Left cardiac atrium (tissue), 4 donors: ENCODE results near the gene RFTN1. TPM values are rescaled to one million over a fixed set of nuclear protein-coding genes. Genes with fewer than 3 reads are reported as not detected.

ENCODE experiments used
- ATAC-seq, 2 donors: fragments of 200-7000 bp; cut with Tn5 transposase; one replicate each; pipeline ENCODE4 v1.9.1; 2020; ENCODE audit warnings: mild to moderate bottlenecking in 2 of 2, moderate library complexity in 2 of 2
- DNase-seq: peaks from one replicate; pipeline ENCODE4 v3.0.0-alpha.2; 2020
- intact Hi-C, 2 donors: fragments of 100-400 bp; cut with DNase I; formaldehyde crosslinking; loops; one replicate each; pipeline versions ENCODE4 v1.14.1 to v1.15.1; 2022 to 2023
- total RNA-seq, 2 donors: library from RNA; stranded (reverse); fragmentation: NEBNext Ultra II Directional; extraction: Animal tissue kit (Norgen Biotek cat#: 25700); gene quantifications; one replicate each; pipeline ENCODE4 v1.2.1, GENCODE V29; 2021
- donor health status: DM: no; HTN: yes; CAD: no.
- donor health status: DM: no; HTN: yes; CAD: no; lungs with severe emphysema.
- donor health status: DM: yes; HTN: yes; CAD: no.
- donor health status: Dilated cardiomyopathy.

The RFTN1 gene
- total RNA-seq, 2 donors from 2014 or later = 28.0 to 28.8 TPM

DNA sequence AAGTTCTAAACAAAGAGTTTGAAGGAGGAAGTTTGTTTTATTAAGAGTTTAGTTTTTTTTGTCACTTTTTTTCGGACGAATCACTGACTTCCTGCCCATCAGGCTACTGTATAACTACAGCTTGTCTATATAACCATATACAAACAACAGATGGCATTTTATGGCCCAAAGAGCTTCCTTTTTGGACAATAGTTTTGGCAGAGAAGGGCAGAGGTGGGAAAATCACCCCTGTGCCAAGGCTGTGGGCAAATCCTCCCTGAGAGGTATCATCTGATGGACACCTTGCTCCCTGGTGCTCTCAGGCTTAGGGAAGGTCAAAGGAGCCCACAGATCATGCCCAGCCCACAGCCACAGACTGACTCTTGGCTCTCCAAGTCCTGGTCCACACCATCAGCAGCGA lies 135.1 kb downstream of the RFTN1 start:
- intact Hi-C loops = no loop called here
- ATAC-seq (no peak), DNase-seq (no peak)

DNA sequence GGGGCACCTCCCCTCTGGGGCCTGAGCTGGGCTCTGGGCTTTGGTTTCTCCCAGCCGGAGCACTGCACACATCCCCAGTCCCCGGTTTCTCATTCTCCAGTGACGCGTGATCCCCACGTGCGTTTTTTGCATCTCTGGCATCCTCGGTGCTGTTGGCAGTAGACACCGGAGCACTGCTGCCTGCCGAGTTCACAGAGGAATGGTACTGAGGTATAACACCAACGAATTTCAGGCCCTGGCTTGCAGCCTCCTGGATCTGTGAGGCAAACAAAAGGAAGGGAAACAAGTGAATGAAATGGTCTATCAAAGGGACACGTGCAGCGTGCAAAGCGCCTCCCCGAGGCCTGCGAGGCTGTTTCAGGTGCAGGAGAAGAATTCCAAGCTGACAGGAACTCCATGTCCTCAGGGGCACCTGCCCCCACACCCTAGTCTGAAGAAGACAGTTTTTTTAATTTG lies 135.6 kb downstream of the RFTN1 start:
- DNase-seq = no peak
- intact Hi-C loops = no loop called here

DNA sequence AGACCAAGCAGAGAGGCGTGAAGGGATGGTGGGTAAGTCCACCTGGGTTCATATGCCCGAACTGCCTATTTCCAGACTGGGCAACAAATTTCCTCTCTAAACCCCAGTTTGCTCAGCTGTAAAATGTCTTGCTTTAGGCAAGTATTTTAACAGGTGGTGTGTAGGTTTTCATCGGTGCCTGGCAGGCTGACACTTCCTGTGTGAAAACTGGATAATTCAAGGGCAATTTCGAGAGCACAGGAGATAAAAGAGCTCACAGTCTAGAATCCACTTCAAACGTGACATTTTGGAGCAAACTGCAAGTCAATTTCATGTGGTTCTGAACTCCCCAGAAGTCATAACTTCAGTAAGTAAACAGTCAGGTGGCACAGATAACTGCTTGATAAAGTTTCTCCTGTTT lies 136.3 kb downstream of the RFTN1 start:
- ATAC-seq (no peak), DNase-seq (no peak)
- intact Hi-C loops = no loop called here

More for the DNA sequence above, 135.6 kb downstream of the RFTN1 start:
- ATAC-seq = no peak

DNA sequence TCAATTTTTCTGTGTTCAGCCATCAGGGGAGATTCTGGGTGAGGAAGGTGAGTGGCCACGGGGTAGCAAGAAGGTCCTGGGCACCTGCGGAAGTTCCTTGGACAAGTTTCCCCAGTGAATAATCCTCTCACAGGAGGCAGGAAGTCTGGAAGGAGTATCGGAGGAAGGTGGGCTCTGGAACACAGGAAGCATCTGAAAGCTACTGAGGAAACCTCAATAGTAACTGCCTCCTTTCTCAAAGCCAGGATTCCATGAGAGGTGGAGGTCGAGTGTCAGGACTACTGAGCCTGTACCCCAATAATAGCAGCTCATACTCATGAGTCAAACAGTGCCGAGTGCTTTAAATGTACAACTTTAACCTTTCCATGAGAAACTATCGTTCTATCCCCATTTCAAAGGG lies 137.6 kb downstream of the RFTN1 start:
- ATAC-seq (no peak), DNase-seq (no peak)
- intact Hi-C loops = no loop called here

DNA sequence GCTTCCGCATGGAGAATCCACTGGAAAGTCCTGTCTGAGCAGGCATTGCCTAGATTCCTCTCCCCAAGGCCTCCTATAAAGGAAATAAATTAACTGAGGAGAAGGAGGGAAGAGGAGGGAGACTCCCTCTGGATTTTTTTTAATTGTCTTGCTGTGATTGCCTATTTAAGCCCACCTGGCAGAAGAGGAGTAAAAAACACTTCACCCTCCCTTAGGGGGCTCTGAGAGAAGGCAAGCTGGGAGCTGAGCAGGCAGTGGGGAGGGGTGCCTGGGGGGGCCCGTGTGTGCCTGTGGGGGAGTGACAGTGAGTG lies 138.6 kb downstream of the RFTN1 start:
- ATAC-seq (no peak), DNase-seq (no peak)
- intact Hi-C loops = no loop called here

- intact Hi-C loops = no loop called here
- DNase-seq = no peak
- ATAC-seq = peak in 1 of 2 donors; percentile 16
These were observed 139.2 kb downstream of the RFTN1 start for GRCh38 chr3:16374047-16374934.

DNA sequence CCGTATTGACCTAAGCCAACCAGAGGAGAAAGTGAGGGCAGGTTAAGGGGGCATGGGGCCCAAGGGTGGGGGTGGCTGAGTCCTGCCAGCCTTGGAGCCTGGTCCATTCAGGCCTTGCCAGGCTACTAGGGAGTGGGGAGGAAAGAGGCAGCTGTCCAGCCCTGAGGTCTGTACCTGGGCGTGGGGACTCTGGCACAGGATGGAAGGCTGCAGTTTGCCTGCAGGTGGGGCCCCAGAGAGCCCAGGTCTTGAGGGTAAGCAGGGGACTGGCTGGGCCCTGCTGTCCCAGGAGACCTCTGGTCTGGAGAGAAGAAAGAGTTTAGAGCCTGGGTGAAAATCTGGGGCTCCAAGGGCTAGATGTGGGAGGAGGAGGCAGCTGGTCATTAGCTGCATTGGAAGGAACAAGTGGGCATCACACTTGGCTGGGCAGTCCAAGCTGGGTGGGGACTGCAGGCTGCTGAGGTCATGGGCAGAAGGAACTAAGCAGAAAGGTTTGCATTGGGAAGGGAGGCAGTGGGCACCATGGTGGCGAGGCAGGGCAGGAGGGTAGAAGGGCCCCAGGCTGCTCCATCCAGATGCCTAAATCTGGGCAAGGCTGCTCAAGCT lies 140.1 kb downstream of the RFTN1 start:
- intact Hi-C loops = no loop called here
- ATAC-seq = peak; percentile 7 to 19
- DNase-seq = no peak

DNA sequence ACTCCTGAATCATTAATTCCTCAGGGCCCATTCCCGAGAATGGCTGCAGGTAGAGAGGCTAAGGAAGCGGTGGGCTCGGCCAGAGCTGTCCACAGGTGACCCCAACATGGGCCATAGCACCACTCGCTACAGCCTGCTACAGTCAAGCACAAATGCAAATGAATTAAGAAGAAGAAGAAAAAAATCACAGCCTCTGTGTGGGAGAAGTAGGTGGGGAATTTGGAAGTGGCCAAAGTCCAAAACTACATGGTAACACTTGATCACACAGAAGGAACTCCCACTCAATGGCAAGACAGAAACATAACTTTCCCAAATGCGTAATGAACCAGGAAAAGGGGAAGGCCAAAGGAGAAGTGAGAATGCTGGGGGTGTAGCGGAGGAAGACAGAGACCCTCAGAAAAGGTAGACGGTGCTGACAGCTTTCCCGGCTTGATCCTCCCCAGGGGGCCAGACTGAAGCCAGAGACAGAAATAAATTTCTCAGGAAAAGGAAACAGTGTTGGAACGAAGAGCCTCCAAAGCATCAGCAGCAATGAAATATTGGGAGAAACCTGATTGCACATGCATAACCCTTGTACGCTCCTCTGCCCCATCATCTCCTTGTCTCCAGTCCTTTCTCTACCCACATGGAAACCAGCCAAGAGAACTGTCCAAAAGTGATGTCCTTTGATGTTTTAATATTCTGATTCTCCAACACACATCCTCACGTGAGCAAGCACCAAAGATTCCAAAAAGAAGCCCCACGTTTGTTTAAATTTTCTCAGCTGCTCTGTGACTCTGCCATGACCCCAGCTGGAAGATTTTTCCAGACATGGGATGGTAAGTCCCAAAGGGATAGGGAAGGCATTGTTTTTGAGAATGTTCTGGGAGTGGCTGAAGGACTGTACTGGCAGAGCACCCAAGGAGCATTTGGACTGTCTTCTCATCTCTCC lies 140.9 kb downstream of the RFTN1 start:
- no peak for DNase-seq
- ATAC-seq = peak; percentile 40 to 67
- intact Hi-C loops = no loop called here

DNA sequence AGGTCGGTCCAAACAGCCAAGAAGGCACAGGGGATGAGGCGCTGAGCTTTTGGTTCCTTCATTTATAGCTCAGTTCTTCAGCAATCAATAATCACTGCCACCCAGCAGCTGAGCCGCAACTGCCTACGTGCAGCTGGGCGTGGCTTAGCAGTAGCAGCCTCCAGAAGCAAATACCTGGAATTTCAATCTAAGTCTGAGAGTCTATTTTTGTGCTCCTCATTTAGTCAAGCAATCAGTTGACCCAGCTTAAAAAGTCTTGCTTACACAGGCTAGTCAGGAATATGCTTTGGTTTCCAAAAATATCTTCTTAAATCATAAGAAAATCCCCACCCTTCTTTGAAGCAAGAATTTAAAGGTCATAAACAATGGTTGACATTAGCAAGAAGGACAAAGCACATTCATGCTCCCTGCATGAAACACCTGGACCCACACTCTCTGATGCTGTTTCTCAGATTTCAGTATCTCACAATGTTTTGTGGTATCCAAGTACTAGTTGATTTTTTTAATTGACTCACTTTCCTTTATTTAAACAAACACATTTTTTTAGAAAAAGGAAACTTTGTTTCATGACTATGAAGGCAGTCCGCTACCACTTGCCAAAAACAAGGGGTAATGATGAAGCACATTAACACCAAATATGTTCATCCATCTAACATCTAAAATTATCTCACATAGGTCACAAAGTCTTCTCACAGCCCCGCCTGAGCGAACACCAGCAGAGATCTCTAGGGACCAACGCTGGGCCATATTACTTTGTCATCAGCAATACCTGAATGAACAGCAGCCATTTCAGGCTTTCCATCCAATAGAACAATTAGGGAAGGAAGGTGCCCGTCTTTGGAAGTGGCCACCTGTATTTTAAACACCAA lies 142.4 kb downstream of the RFTN1 start:
- ATAC-seq (peak in 1 of 2 donors; percentile 11), DNase-seq (no peak)
- intact Hi-C loops = no loop called here

GRCh38 chr3:16370503-16370871 lies 143.0 kb downstream of the RFTN1 start:
- DNase-seq (no peak), ATAC-seq (no peak)
- intact Hi-C loops = no loop called here

DNA sequence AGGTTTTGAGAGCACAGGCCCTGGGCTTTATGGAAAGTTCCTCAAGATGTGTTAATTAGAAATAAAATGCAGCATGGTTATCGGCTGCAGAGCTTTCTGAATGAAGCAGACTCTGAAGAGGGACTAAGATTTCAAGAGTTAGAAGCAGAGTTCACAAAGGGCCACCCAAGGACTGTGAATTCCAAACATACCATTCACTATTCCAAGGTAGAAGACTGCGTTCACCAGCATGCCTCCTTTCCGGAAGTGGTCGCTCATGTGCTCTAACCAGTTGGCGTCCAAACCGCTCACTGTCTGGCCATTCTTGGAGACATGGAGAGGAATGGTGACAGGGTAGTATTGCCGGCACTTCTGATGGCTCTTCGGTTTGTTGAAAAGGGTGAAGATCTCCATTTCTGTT lies 143.6 kb downstream of the RFTN1 start:
- ATAC-seq (no peak), DNase-seq (no peak)
- intact Hi-C loops = loop anchor here in 1 of 2 donors (5.0 kb wide), 1 partner anchor 53 kb away; no protein-coding TSS in a partner anchor

GRCh38 chr3:16369276-16369675 lies 144.2 kb downstream of the RFTN1 start:
- ATAC-seq = no peak
- intact Hi-C loops = loop anchor here in 1 of 2 donors (5.0 kb wide), 1 partner anchor 52 kb away; no protein-coding TSS in a partner anchor
- no peak for DNase-seq

- intact Hi-C loops = loop anchor here in 1 of 2 donors (5.0 kb wide), 1 partner anchor 49 kb away; no protein-coding TSS in a partner anchor
- no peak for ATAC-seq
- no peak for DNase-seq
These were observed 146.9 kb downstream of the RFTN1 start for GRCh38 chr3:16366581-16366980.

DNA sequence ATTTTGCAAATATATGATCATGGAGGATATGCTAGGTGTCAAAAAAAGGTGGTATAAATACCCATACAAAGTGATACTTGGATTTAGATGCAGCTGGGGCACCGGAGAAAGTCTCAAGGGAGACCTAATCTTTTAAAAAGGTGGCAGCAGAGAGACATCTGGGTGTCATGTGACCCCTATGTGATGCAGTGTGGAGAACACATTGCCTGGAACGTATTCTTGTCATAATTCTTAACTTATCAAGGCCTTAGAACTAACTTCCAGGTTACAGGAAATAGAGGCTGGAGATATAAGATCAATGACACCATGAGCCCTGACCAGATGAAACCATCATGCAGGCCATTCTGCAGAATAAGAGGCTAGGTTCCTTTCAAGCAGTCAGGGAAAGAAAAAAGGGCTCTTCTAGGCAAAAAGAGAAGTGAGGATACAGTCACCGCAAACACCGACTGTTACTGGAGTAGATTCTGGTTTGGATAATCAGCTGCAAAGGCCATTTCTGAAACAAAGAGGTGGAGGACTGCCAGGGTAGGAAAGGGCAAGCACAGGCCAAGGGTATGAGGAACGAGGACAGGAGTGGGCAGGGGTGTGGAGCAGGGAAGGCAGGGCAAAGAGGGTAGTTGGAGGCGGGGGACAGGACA lies 147.9 kb downstream of the RFTN1 start:
- intact Hi-C loops = loop anchor here in 1 of 2 donors (5.0 kb wide), 1 partner anchor 48 kb away; no protein-coding TSS in a partner anchor
- no peak for DNase-seq
- ATAC-seq = no peak

GRCh38 chr3:16364963-16365362 lies 148.5 kb downstream of the RFTN1 start:
- intact Hi-C loops = loop anchor here in 1 of 2 donors (5.0 kb wide), 1 partner anchor 48 kb away; no protein-coding TSS in a partner anchor
- DNase-seq (no peak), ATAC-seq (no peak)

GRCh38 chr3:16364323-16364722 lies 149.2 kb downstream of the RFTN1 start:
- DNase-seq = no peak
- intact Hi-C loops = no loop called here
- no peak for ATAC-seq

DNA sequence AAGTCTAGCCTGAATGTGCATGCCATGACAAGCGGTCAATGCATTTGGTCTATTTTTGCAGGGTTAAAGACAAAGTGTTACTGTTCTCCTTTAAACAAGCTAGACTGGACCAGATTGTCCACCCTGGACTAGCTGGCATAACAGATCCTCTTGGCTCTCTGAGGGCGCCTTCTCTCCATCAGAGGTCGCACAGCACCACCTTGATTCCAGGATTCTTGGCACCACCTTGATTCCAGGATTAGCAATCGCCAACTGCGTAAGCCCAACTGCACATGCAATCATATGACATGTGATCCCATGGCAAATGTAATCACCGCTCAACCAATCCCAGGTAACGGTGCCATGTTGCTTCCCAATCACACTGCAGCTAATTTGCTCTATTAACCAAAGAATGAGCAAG lies 149.9 kb downstream of the RFTN1 start:
- ATAC-seq (no peak), DNase-seq (no peak)
- intact Hi-C loops = no loop called here

GRCh38 chr3:16362770-16363169 lies 150.7 kb downstream of the RFTN1 start:
- no peak for DNase-seq
- intact Hi-C loops = no loop called here
- no peak for ATAC-seq
